Sigmoid colon (tissue), 7 donors: ENCODE measurements around the gene CABP4. TPM values are rescaled to one million over a fixed set of nuclear protein-coding genes. Genes with fewer than 3 reads are reported as not detected.
"Not testable (repeated sequence)": the region's sequence is repeated elsewhere in the genome, so short reads cannot be mapped to it uniquely, and the experiment has no call there.

ENCODE experiments used
- DNase-seq: peaks from one replicate; pipeline ENCODE4 v3.0.0-alpha.2; 2019
- H3K27ac ChIP-seq, 4 donors: fragments of 200-600 bp; sonication (generic); one replicate each; pipeline ENCODE4 v1.5.1; 2016 to 2019; ENCODE audit warnings: mild to moderate bottlenecking in 1 of 4
- H3K27me3 ChIP-seq, 3 donors: fragments of 200-600 bp; sonication (generic); one replicate each; pipeline ENCODE4 v1.5.1; 2019; ENCODE audit warnings: mild to moderate bottlenecking in 1 of 3
- H3K36me3 ChIP-seq, 4 donors: fragments of 200-600 bp; sonication (generic); one replicate each; pipeline ENCODE4 v1.5.1; 2016 to 2019
- H3K4me1 ChIP-seq, 4 donors: fragments of 200-600 bp; sonication (generic); one replicate each; pipeline ENCODE4 v1.5.1; 2017 to 2019
- H3K4me3 ChIP-seq, 4 donors: fragments of 200-600 bp; sonication (generic); one replicate each; pipeline ENCODE4 v1.5.1; 2017 to 2019; ENCODE audit warnings: mild to moderate bottlenecking in 2 of 4, moderate library complexity in 1 of 4
- H3K9me3 ChIP-seq, 4 donors: fragments of 200-600 bp in 3 of 4; sonication (generic) in 3 of 4; one replicate each; pipeline versions ENCODE4 v1.5.1 to v1.6.1; 2013 to 2019
- EP300 ChIP-seq, 4 donors: sonication (generic); formaldehyde crosslinking; IDR thresholded peaks; one replicate each; pipeline ENCODE4 v1.6.1; 2017; ENCODE audit warnings: antibody characterized with exemption in 4 of 4
- POLR2A ChIP-seq, 2 donors: fragments of 450-650 bp; IDR thresholded peaks; one replicate each; pipeline ENCODE4 v1.6.1; 2016; ENCODE audit warnings: antibody characterized with exemption in 2 of 2, mild to moderate bottlenecking in 2 of 2, moderate library complexity in 2 of 2
- POLR2AphosphoS5 ChIP-seq, 4 donors: sonication (generic); formaldehyde crosslinking; IDR thresholded peaks; one replicate each; pipeline ENCODE4 v1.6.1; 2017; ENCODE audit warnings: antibody characterized with exemption in 4 of 4
- WGBS, 2 donors: extraction: QIAGEN DNeasy Blood & Tissue Kit; methylation state at CpG; one replicate each; pipeline ENCODE4 v1.1.7; 2013; 5-methylcytosine and 5-hydroxymethylcytosine counted together
- intact Hi-C: fragments of 100-400 bp; cut with DNase I; formaldehyde crosslinking; loops from one replicate; pipeline ENCODE4 v1.15.1; 2023
- polyA plus RNA-seq, 3 donors: library from polyadenylated mRNA; stranded (reverse); fragments of 200-250 nt; gene quantifications; one replicate each; pipeline ENCODE4 v1.2.3, GENCODE V29; 2013
- total RNA-seq, 4 donors: library from RNA; depleted of rRNA; stranded (reverse); fragments of >200 nt; gene quantifications; one replicate each; pipeline ENCODE4 v1.1.0, GENCODE V29; 2016
- TF ChIP-seq, protein P1 (sequence below), 4 experiments: fragments of 450-650 bp in 3 of 4; fragments of 200-600 bp in 1 of 4; IDR thresholded peaks; one replicate each; pipeline ENCODE4 v1.5.1; 2016 to 2019; ENCODE audit warnings: antibody characterized with exemption in 4 of 4, mild to moderate bottlenecking in 3 of 4, moderate library complexity in 2 of 4
- donor health status: healthy with polysubstance abuse.
- donor health status: Bipolar disorder and iron deficiency.
- donor health status: healthy.

The CABP4 gene
- total and polyA plus RNA-seq, 7 donors = 0.41 to 1.5 (median 0.61) TPM; not detected in 1

DNA sequence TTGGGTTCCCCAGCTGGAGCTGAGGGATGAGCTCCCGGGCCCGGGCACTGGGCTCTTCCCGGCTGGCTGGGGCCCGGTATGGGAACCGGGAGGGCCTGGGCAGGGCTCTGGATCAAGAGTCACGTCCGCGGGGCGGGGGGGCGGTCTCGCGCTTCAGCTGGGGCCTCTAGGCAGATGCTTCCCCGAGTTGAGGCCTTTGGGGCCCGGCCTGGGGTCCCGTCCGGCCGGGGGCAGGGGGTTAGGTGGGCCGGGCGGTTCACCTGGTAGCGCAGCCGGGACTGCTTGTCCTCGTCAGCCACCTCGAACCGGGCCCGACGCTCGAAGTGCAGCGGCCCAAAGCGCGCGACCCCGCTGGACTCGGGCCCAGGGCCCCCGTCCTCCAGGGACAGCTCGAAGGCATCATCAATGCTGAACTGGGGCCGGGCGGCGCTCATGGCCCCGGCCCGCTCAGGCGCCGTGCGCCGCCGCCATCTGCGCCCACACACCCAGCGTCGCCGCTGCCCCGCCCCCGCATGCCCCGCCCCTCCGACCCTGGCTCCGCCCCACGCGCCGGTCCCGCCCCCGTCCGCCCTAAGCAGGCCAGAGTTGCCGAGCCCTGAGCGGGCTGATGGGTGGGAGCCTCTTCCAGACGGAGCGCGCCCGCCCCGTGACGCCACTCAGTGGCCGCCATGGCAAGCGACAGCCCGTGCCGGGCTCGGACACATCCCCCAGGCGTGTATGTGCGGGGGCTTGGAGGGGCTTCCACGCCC lies 13.8 kb downstream of the CABP4 start, which contains the start of gene TMEM134:
TMEM134 (minus strand) TSS at position 493 of the 749 bp plus-strand sequence; CDS start at position 434, 59 bp downstream.
- peak within 1 kb of the TSS; percentile 91 to 95 (median 92) for H3K27ac ChIP-seq
- intact Hi-C loops = loop anchor here (1.0 to 2.0 kb wide), 4 partner anchors 13 to 68 kb away; partner anchors contain the start of genes PPP1CA and RPS6KB2
- DNase-seq = peak; percentile 97
- peaks cover 0 to 47% (median 35%) of the 10 kb centered on the region in 4 donors for H3K4me1 ChIP-seq
- no peaks in the 10 kb centered on the region for H3K27me3 ChIP-seq
- H3K9me3 ChIP-seq = no peaks in the 10 kb centered on the region
- no peaks in the 10 kb centered on the region for H3K36me3 ChIP-seq
- peak within 1 kb of the TSS; percentile 90 to 96 (median 93) for H3K4me3 ChIP-seq
- 0 to 1% methylated on average over 76 of the region's 76 CpGs for WGBS, 2 donors
- TF ChIP-seq, protein P1, sequence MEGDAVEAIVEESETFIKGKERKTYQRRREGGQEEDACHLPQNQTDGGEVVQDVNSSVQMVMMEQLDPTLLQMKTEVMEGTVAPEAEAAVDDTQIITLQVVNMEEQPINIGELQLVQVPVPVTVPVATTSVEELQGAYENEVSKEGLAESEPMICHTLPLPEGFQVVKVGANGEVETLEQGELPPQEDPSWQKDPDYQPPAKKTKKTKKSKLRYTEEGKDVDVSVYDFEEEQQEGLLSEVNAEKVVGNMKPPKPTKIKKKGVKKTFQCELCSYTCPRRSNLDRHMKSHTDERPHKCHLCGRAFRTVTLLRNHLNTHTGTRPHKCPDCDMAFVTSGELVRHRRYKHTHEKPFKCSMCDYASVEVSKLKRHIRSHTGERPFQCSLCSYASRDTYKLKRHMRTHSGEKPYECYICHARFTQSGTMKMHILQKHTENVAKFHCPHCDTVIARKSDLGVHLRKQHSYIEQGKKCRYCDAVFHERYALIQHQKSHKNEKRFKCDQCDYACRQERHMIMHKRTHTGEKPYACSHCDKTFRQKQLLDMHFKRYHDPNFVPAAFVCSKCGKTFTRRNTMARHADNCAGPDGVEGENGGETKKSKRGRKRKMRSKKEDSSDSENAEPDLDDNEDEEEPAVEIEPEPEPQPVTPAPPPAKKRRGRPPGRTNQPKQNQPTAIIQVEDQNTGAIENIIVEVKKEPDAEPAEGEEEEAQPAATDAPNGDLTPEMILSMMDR (IDR thresholded peaks at IDR 0.05) = peak in 1 of 4 experiments; percentile 41
- TF ChIP-seq EP300 (IDR thresholded peaks at IDR 0.05) (no peak), POLR2A (IDR thresholded peaks at IDR 0.05) (peak; percentile 74 to 86), POLR2AphosphoS5 (IDR thresholded peaks at IDR 0.05) (peak; percentile 77 to 97 (median 92))

DNA sequence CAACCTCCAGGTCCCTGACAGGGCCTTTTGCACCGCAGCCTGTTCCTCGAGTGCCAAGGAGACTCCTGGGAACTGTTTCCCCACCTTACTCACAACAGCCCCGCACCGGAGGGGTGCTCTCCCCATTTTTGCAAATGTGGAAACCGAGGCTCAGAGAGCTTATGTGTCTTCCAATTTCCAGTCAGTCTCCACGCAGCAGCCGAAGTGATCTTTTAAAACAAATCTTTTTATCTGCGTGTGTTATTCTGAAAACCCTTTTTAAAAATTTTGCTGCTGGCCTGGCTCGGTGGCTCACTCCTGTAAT lies 14.3 kb downstream of the CABP4 start:
- intact Hi-C loops = loop anchor here (1.0 to 2.0 kb wide), 4 partner anchors 13 to 69 kb away; partner anchors contain the start of genes PPP1CA and RPS6KB2
- no peaks in the 10 kb centered on the region for H3K9me3 ChIP-seq

DNA sequence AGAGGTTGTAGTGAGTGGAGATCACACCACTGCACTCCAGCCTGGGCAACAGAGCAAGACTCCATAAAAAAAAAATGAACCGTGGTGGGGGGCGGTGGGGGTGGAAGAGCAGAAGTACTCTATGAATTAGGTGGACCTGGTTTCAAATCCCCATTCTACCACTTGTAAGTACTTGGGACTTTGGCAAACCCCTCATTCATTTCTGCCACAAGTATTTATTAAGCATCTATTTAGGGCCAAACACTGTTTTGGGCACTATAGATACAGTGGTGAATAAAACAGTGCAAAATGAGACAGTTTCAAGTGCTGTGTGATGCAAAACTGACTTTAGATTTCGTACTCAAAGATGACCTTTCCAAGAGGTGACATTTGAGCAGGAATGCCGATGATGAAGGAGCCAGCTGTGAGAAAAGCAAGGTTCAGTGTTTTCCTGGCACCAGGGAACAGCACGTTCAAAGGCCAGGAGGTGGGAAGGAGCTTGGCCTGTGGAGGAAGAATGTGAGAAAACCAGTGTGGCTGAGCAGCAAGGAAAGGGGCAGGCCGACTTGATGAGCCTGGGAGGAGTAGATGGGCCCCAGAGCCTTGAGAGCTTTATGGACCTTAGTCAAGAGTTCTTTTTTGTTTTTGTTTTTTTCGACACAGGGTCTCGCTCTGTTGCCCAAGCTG lies 15.3 kb downstream of the CABP4 start:
- TF ChIP-seq POLR2A (IDR thresholded peaks at IDR 0.05) = no peak
- Histone ChIP-seq H3K4me3 (no peak overlapping the region), H3K27ac (peak overlapping the region in 1 of 4 donors; percentile 93), H3K4me1 (peaks cover 0 to 34% (median 22%) of the 10 kb centered on the region in 4 donors), H3K9me3 (no peaks in the 10 kb centered on the region), H3K36me3 (no peaks in the 10 kb centered on the region), H3K27me3 (no peaks in the 10 kb centered on the region)
- intact Hi-C loops = no loop called here
- 78 to 81% methylated on average over 8 of the region's 8 CpGs for WGBS, 2 donors
- DNase-seq = no peak

More for the DNA sequence above, 14.3 kb downstream of the CABP4 start:
- H3K27ac ChIP-seq = peak overlapping the region; percentile 91 to 95 (median 92)
- no peaks in the 10 kb centered on the region for H3K36me3 ChIP-seq
- no peak for DNase-seq
- H3K4me3 ChIP-seq = peak overlapping the region; percentile 90 to 96 (median 93)
- TF ChIP-seq POLR2AphosphoS5 (IDR thresholded peaks at IDR 0.05) (no peak), POLR2A (IDR thresholded peaks at IDR 0.05) (no peak), EP300 (IDR thresholded peaks at IDR 0.05) (no peak)
- TF ChIP-seq, protein P1 (IDR thresholded peaks at IDR 0.05) = no peak
- H3K27me3 ChIP-seq = no peaks in the 10 kb centered on the region
- WGBS, 2 donors = 6 to 18% methylated on average over 9 of the region's 9 CpGs
- H3K4me1 ChIP-seq = peaks cover 0 to 42% (median 30%) of the 10 kb centered on the region in 4 donors

DNA sequence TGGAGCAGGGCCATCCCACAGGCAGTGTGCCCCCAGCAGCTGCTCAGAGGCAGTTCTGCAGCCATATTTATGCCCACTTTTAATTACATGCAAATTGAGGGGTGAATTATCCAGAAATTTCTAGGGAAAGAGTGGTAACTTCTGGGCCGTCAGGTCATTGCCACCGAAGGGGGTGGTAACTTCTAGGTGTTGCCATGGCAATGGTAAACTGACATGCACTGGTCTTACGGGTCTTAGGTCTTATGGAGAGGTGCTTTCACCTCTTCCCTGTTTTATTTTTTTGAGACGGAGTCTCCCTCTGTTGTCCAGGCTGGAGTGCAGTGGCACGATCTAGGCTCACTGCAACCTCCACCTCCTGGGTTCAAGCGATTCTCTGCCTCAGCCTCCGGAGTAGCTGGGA lies 17.7 kb downstream of the CABP4 start:
- TF ChIP-seq EP300 (IDR thresholded peaks at IDR 0.05) = no peak
- TF ChIP-seq, protein P1 (IDR thresholded peaks at IDR 0.05) = no peak
- no peak for TF ChIP-seq POLR2AphosphoS5 (IDR thresholded peaks at IDR 0.05)
- TF ChIP-seq POLR2A (IDR thresholded peaks at IDR 0.05) = no peak
- H3K36me3 ChIP-seq = no peaks in the 10 kb centered on the region
- H3K9me3 ChIP-seq = no peaks in the 10 kb centered on the region
- H3K27ac ChIP-seq = no peak overlapping the region
- H3K4me3 ChIP-seq = no peak overlapping the region
- no peak for DNase-seq
- no peaks in the 10 kb centered on the region for H3K27me3 ChIP-seq
- H3K4me1 ChIP-seq = peaks cover 0 to 16% (median 10%) of the 10 kb centered on the region in 4 donors
- WGBS, 2 donors = 78 to 81% methylated on average over 7 of the region's 7 CpGs
- intact Hi-C loops = no loop called here

DNA sequence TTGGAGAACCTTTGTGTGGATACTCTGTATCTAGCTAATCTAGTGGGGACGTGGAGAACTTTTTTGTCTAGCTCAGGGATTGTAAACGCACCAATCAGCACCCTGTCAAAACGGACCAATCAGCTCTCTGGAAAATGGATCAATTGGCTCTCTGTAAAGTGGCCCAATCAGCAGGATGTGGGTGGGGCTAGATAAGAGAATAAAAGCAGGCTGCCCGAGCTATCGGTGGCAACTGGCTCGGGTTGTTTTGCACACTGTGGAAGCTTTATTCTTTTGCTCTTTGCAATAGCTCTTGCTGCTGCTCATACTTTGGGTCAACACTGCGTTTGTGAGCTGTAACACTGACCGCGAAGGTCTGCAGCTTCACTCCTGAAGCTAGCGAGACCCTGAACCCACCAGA lies 21.5 kb downstream of the CABP4 start:
- H3K4me1 ChIP-seq, intact Hi-C loops, DNase-seq, H3K27me3 ChIP-seq, H3K27ac ChIP-seq, H3K9me3 ChIP-seq, H3K4me3 ChIP-seq, H3K36me3 ChIP-seq: not testable (repeated sequence)
- WGBS, 2 donors = 79 to 85% methylated on average over 10 of the region's 10 CpGs

DNA sequence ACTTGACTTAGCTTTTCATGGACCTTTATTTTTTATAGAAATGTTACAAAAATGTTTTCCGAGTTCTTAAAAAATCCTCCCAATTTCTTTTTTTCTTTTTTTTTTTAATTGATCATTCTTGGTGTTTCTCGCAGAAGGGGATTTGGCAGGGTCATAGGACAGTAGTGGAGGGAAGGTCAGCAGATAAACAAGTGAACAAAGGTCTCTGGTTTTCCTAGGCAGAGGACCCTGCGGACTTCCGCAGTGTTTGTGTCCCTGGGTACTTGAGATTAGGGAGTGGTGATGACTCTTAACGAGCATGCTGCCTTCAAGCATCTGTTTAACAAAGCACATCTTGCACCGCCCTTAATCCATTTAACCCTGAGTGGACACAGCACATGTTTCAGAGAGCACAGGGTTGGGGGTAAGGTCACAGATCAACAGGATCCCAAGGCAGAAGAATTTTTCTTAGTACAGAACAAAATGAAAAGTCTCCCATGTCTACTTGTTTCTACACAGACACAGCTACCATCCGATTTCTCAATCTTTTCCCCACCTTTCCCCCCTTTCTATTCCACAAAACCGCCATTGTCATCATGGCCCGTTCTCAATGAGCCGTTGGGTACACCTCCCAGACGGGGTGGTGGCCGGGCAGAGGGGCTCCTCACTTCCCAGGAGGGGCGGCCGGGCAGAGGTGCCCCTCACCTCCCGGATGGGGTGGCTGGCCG lies 22.3 kb downstream of the CABP4 start:
- H3K4me3 ChIP-seq, intact Hi-C loops, DNase-seq, H3K36me3 ChIP-seq, H3K9me3 ChIP-seq, H3K27me3 ChIP-seq, H3K27ac ChIP-seq, H3K4me1 ChIP-seq: not testable (repeated sequence)
- WGBS, 2 donors = 81 to 82% methylated on average over 14 of the region's 16 CpGs
